ENCODE data around the gene TMEM31. TPM values are rescaled to one million over a fixed set of nuclear protein-coding genes. Genes with fewer than 3 reads are reported as not detected.
A peak's percentile ranks its signal among the peaks of the same experiment; 100 is the strongest.

TMEM31 gene
- polyA plus RNA-seq, 1 donor from 2014 or later: not detected

- Mint-ChIP-seq H3K4me1 (peaks cover 0 to 1% (median 0%) of the 10 kb centered on the region in 3 donors), H3K36me3 (peaks cover 3% of the 10 kb centered on the region), H3K27ac (no peak overlapping the region), H3K4me3 (no peak overlapping the region), H3K9me3 (no peaks in the 10 kb centered on the region), H3K27me3 (peaks cover 5% of the 10 kb centered on the region)
These were observed 19.6 kb upstream of the TMEM31 start for GRCh38 chrX:103691059-103691458.

GRCh38 chrX:103697687-103698086 lies 13.0 kb upstream of the TMEM31 start:
- H3K27me3 Mint-ChIP-seq: peaks cover 5% of the 10 kb centered on the region
- H3K27ac Mint-ChIP-seq: no peak overlapping the region
- peaks cover 2% of the 10 kb centered on the region for H3K36me3 Mint-ChIP-seq
- no peaks in the 10 kb centered on the region for H3K9me3 Mint-ChIP-seq
- no peak overlapping the region for H3K4me3 Mint-ChIP-seq
- peaks cover 0 to 2% (median 0%) of the 10 kb centered on the region in 3 donors for H3K4me1 Mint-ChIP-seq

GRCh38 chrX:103699243-103699642 lies 11.5 kb upstream of the TMEM31 start:
- H3K27me3 Mint-ChIP-seq: peaks cover 3% of the 10 kb centered on the region
- no peaks in the 10 kb centered on the region for H3K9me3 Mint-ChIP-seq
- no peak overlapping the region for H3K4me3 Mint-ChIP-seq

GRCh38 chrX:103704863-103705262 lies 5.8 kb upstream of the TMEM31 start:
- Mint-ChIP-seq H3K36me3 (peaks cover 1% of the 10 kb centered on the region), H3K9me3 (peaks cover 0 to 1% (median 0%) of the 10 kb centered on the region in 3 donors), H3K27me3 (peaks cover 6% of the 10 kb centered on the region), H3K4me3 (no peak overlapping the region), H3K27ac (no peak overlapping the region), H3K4me1 (no peaks in the 10 kb centered on the region)

More at GRCh38 chrX:103699243-103699642, 11.5 kb upstream of the TMEM31 start:
- peaks cover 1% of the 10 kb centered on the region for H3K36me3 Mint-ChIP-seq
- no peak overlapping the region for H3K27ac Mint-ChIP-seq
- H3K4me1 Mint-ChIP-seq: peaks cover 0 to 2% (median 0%) of the 10 kb centered on the region in 3 donors

GRCh38 chrX:103716962-103717361 lies 6.3 kb downstream of the TMEM31 start:
- Mint-ChIP-seq H3K9me3 (no peaks in the 10 kb centered on the region), H3K27ac (no peak overlapping the region), H3K27me3 (peaks cover 3% of the 10 kb centered on the region), H3K4me3 (no peak overlapping the region), H3K4me1 (no peaks in the 10 kb centered on the region), H3K36me3 (no peaks in the 10 kb centered on the region)

GRCh38 chrX:103718120-103718519 lies 7.4 kb downstream of the TMEM31 start:
- Mint-ChIP-seq H3K4me3 (no peak overlapping the region), H3K36me3 (no peaks in the 10 kb centered on the region), H3K27me3 (peaks cover 4% of the 10 kb centered on the region), H3K9me3 (no peaks in the 10 kb centered on the region), H3K27ac (peak overlapping the region in 1 of 3 donors; percentile 7), H3K4me1 (no peaks in the 10 kb centered on the region)

GRCh38 chrX:103722505-103722904 lies 11.8 kb downstream of the TMEM31 start:
- Mint-ChIP-seq H3K4me3 (no peak overlapping the region), H3K4me1 (no peaks in the 10 kb centered on the region), H3K27ac (no peak overlapping the region), H3K27me3 (peaks cover 6% of the 10 kb centered on the region), H3K36me3 (no peaks in the 10 kb centered on the region), H3K9me3 (no peaks in the 10 kb centered on the region)

GRCh38 chrX:103726477-103726876 lies 15.8 kb downstream of the TMEM31 start:
- Mint-ChIP-seq H3K36me3 (no peaks in the 10 kb centered on the region), H3K4me3 (no peak overlapping the region), H3K9me3 (no peaks in the 10 kb centered on the region), H3K27ac (no peak overlapping the region), H3K27me3 (peaks cover 8% of the 10 kb centered on the region), H3K4me1 (peaks cover 0 to 5% (median 3%) of the 10 kb centered on the region in 3 donors)

GRCh38 chrX:103727115-103727514 lies 16.4 kb downstream of the TMEM31 start:
- H3K36me3 Mint-ChIP-seq: no peaks in the 10 kb centered on the region
- H3K4me3 Mint-ChIP-seq: no peak overlapping the region
- H3K27ac Mint-ChIP-seq: no peak overlapping the region
- peaks cover 9% of the 10 kb centered on the region for H3K27me3 Mint-ChIP-seq
- peaks cover 0 to 5% (median 3%) of the 10 kb centered on the region in 3 donors for H3K4me1 Mint-ChIP-seq
- no peaks in the 10 kb centered on the region for H3K9me3 Mint-ChIP-seq

- Mint-ChIP-seq H3K27ac (peak overlapping the region in 1 of 3 donors; percentile 31), H3K4me3 (no peak overlapping the region), H3K9me3 (no peaks in the 10 kb centered on the region), H3K27me3 (peaks cover 10% of the 10 kb centered on the region), H3K36me3 (no peaks in the 10 kb centered on the region), H3K4me1 (peaks cover 0 to 5% (median 3%) of the 10 kb centered on the region in 3 donors)
These were observed 18.3 kb downstream of the TMEM31 start for GRCh38 chrX:103729015-103729414.

GRCh38 chrX:103730147-103730795 lies 19.6 kb downstream of the TMEM31 start:
- H3K4me1 Mint-ChIP-seq: peaks cover 0 to 5% (median 3%) of the 10 kb centered on the region in 3 donors
- no peaks in the 10 kb centered on the region for H3K36me3 Mint-ChIP-seq
- peak overlapping the region in 1 of 3 donors; percentile 21 for H3K27ac Mint-ChIP-seq
- no peak overlapping the region for H3K4me3 Mint-ChIP-seq
- H3K9me3 Mint-ChIP-seq: no peaks in the 10 kb centered on the region
- peaks cover 11% of the 10 kb centered on the region for H3K27me3 Mint-ChIP-seq

GRCh38 chrX:103730796-103731493 lies 20.2 kb downstream of the TMEM31 start:
- H3K27me3 Mint-ChIP-seq: peaks cover 11% of the 10 kb centered on the region
- H3K36me3 Mint-ChIP-seq: no peaks in the 10 kb centered on the region
- peaks cover 0 to 5% (median 3%) of the 10 kb centered on the region in 3 donors for H3K4me1 Mint-ChIP-seq
- peak overlapping the region in 1 of 3 donors; percentile 21 for H3K27ac Mint-ChIP-seq
- no peaks in the 10 kb centered on the region for H3K9me3 Mint-ChIP-seq
- no peak overlapping the region for H3K4me3 Mint-ChIP-seq

GRCh38 chrX:103733017-103733416 lies 22.3 kb downstream of the TMEM31 start:
- Mint-ChIP-seq H3K4me1 (peaks cover 0 to 5% (median 3%) of the 10 kb centered on the region in 3 donors), H3K27ac (no peak overlapping the region), H3K9me3 (no peaks in the 10 kb centered on the region), H3K4me3 (no peak overlapping the region), H3K27me3 (peaks cover 6% of the 10 kb centered on the region), H3K36me3 (no peaks in the 10 kb centered on the region)

GRCh38 chrX:103734125-103734760 lies 23.5 kb downstream of the TMEM31 start:
- Mint-ChIP-seq H3K27ac (no peak overlapping the region), H3K4me1 (peaks cover 0 to 5% (median 3%) of the 10 kb centered on the region in 3 donors), H3K4me3 (no peak overlapping the region), H3K9me3 (no peaks in the 10 kb centered on the region), H3K27me3 (peaks cover 5% of the 10 kb centered on the region), H3K36me3 (no peaks in the 10 kb centered on the region)

- Mint-ChIP-seq H3K9me3 (no peaks in the 10 kb centered on the region), H3K27ac (no peak overlapping the region), H3K4me3 (no peak overlapping the region), H3K27me3 (peaks cover 1% of the 10 kb centered on the region), H3K36me3 (no peaks in the 10 kb centered on the region), H3K4me1 (no peaks in the 10 kb centered on the region)
These were observed 27.0 kb downstream of the TMEM31 start for GRCh38 chrX:103737696-103738095.

Data from IgD-negative memory B cell (primary cell).